GM21447 (cell line): ENCODE data around the gene POR.
A peak's percentile ranks its signal among the peaks of the same experiment; 100 is the strongest.
"Not testable (repeated sequence)": the region's sequence is repeated elsewhere in the genome, so short reads cannot be mapped to it uniquely, and the experiment has no call there.

Experiments
- ATAC-seq: cut with Tn5 transposase; IDR thresholded peaks from one replicate; pipeline ENCODE4 v1.9.1; 2021; ENCODE audit not compliant: unreplicated experiment

Gene POR

DNA sequence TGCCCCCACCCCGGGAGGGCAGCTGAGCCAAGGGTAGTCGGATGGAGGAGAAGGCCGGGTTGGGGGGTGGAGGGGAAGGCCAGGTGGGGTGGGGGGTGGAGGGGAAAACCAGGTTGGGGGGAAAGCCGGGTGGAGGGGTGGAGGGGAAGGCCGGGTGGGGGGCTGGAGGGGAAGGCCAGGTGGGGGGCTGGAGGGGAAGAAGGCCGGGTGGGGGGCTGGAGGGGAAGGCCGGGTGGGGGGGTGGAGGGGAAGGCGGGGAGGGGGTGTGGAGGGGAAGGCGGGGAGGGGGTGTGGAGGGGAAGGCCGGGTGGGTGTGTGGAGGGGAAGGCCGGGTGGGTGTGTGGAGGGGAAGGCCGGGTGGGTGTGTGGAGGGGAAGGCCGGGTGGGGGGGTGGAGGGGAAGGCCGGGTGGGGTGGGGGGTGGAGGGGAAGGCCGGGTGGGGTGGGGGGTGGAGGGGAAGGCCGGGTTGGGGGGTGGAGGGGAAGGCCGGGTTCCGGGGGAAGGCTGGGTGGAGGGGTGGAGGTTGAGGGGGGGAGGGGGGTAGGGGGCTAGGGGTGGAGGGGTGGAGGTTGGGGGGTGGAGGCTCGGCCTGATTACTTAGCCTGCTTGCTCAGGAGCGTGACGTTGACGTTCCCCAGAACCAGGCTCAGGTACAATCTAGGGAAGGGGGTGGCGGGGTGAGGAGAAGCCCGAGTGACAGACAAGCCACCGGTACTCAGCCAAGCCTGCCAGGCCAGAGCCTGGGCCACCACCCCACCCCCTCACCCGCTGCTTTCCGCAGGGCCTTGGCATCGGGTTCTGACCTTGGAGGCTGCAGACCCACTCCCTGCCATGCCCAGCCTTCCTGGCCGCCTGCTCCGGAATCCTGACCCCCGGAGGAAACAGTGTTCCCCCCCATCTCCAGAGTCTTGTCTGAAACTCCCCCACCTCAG is 73.9 kb downstream of the POR start:
- ATAC-seq = no peak

DNA sequence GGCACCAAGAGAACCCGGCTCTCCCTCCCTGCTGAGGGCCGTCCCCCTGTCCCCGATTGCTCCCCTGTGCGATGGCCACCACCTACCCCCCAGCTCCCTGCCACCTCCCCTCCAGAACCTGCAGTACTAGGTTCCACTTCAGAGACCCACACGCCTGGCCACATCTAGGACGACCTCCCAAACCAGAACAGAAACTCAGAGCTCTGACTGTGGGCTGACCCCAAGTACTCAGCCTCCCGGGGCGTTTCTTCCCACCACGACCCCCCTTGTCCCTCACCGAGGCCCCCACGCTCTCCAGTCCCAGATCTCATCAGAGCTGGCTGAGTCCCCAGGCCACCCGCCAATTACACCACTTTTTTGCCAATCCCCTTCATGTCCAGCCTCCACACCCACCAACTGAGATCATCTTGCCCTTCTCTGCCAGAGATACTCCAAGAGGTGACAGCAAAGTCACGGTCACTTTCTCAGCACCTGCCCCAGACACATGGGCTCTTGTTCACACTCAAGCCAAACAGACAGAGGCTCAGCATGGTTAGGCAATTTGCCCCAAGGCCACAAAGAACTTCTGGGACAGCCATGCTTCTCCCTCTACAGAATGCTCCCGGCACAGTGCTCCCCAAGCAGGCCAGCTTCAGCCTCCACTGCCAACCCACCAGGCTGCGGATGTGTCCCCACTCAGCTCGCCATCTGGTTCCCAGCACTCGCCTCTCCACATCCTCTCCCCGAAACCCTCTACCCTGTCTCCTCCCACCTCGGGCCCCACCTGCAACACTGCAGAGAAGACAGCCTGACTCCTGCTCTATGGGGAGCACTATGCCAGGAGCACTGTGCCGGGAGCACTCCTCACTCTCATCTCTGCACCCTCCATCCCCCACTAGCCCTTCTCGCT is 74.8 kb downstream of the POR start:
- no peak for ATAC-seq

DNA sequence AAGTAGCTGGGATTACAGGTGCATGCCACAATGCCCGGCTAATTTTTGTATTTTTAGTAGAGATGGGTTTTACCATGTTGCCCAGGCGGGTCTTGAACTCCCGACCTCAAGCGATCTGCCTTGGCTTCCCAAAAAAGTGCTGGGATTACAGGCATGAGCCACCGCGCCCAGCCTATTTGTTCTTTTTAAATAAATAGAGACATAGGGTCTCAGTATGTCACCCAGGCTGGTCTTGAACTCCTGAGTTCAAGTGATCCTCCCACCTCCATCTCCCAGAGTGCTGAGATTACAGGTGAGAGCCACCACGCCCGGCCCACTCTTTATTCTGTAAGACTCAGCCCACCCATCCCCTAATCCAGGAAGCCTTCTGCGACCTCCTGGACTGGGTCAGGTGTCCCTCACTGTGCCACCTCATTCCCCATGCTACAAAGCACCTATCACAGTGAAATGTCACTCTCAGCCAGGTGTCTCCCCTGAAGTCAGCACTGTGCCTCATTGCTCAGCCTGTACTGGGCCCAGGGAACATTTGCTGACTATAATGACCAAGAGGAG is 76.7 kb downstream of the POR start:
- no peak for ATAC-seq

DNA sequence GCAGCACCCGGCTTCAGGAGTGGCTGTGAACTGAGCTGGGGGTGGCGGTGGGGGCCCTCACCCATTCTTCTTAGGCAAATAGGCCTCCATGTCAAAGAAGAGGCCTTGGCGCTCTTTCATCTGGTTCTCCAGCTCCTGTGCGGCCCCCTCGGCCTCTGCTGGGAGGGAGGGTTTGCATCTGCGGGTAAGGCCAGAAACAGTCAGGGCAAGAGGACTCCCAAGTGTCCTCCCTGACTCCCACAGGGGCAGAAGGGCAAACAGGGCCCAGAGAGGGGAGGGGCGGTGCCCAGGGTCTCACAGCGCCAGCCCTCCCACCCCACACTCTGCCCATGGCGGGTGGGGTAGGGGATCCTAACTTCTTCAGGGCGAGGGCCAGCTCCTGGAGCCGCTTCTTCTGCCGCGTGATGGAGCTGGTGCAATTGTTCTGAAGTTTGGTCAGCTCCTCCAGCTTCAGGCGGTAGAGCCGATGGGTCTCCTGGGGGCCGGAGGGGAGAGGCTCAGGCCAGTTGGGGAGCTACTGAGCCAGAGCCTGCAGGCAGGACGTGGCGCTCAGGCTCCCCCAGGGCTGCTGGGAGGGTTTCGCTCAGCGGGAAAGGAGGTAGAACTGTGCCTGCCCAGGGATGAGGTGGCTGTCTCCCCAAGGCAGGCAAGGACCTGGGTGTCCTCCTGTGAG is 77.3 kb downstream of the POR start:
- no peak for ATAC-seq

DNA sequence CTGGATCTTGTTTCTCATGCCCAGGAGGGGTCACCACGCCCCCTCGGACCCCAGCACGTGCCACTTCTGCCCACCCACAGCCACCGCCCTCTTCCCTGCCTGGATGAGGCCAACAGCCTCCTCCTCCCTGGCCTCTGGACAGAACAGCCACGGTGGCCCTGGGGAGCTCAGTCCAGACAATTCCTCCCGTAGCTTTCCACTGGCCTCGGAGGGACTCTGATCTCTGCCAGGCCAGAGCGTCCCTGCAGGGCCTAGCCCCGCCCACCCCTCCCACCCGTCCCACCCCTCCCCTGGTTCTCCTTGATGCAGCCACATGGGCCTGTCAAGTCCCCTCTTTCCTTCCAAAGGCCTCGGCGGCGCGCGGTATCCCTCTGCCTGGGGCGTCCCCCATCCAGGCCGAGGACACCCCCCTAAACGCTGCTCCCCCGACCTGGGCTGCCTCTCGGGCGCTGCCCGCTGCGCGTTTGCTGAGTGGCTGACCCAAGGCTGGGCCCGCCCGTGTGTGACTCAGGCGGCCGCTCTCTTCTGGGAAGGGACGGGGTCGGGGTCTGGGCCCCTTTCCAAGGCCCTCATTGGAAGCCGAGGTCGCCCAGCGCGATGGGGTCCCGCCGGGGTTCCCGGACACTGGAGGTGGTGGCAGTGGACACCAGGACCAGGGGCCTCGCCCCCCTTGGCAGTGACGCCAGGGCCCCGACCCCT is 78.9 kb downstream of the POR start:
- ATAC-seq = peak; percentile 17

DNA sequence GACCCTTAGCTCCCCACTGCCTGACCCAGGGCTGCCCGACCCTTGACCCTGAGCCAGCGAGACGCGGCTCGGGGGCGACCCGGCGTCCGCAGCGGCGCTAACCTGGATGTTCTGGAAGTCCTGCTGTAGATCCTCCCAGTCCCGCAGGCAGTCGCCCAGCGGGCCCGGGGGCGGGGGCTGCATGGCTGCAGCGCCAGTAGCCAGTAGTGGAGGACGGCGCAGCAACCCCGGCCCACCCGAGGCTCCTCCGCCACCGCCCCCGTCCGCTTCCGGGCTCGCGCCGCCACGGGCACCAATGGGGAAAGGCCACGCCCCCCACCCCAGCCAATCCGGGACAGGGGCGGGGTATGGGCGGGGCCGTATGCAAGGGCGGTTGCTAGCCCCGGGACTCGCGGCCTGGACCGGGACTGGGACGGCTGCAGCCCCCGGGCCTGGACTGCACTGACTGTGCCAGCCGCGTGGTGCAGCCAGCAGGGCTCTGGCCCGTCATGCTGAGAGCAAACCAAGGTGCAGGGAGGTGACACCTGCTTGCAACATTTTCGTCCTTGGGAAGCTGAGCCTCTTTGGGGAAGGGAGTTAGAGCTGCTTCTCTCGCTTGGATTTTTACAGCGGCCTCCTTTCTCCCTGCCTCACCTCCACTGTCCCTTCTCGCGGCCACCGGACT is 79.6 kb downstream of the POR start, which contains the start of gene TMEM120A:
Gene TMEM120A (minus strand): TSS at position 208 of the 664 bp plus-strand sequence. CDS start 25 bp downstream, at position 183.
- peak; percentile 93 for ATAC-seq

DNA sequence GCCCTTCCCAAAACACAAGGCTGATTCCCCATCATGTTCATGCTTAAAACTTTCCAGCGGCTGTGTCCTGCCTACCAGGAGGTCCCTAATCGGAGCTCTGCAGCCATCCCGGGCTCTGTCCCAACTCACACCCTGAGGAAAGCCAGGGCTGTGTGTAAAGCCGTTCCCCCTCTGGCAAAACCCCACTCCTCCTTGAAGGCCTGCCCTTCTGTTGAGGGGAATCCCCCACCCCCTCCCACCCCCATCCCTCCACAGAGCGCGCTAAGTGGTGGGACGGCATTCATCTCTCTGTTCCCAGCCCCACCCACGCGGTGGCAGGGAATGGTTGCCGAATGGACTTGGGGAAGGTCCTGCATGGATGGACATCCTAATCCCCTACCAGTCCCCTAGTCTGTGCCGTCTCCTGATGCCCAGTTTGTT is 80.1 kb downstream of the POR start:
- ATAC-seq = no peak

DNA sequence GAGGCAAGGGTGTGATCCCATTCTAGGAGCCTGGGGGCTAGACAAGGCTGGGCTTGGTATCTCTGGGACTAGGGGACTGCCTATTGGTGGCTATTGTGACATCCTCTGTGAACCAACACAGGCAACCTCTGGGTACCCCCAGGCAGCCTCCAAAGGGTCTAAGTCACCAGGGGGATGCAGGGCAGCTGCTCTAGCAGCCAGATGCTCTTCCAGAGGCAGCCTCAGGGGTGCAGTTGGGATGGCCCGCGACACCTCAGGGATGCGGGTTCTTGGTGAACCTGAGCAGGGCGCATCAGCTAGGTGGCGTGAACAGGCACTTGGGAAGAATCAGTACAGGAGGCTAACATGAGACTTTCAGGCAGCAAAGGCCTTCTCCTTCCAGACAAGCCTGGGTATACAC is 81.0 kb downstream of the POR start:
- ATAC-seq = no peak

DNA sequence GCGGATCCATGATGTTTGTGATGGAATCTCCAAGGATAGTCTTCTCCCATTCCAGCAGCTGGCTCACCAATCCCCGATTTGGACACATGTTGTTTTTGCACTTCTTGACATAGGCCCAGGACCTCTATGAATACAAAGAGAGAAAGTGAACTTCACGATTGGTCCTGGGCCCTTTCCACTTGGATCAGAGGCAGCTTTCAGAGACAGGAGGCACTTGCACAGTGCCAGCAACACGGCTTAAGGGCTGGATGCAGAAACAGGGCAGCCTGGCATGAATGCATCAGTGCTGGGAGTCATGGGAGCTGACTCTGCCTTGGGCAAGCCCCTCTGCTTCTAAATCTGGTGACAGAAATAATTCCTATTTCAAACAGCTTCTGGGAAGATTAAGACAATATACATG is 81.5 kb downstream of the POR start:
- ATAC-seq = no peak

DNA sequence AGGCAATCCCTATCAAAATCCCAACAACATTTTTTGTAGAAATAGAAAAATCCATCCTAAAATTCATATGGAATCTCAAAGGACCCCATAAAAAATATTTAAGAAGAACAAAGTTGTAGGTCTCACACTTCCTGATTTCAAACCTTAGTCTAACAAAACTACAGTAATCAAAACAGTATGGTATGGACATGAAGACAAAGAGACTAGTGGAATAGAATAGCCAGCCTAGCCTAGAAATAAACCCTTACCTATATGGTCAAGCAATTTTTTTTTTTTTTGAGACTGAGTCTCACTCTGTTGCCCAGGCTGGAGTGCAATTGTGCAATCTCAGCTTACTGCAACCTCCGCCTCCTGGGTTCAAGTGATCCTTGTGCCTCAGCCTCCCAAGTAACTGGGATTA is 83.1 kb downstream of the POR start:
- no peak for ATAC-seq

DNA sequence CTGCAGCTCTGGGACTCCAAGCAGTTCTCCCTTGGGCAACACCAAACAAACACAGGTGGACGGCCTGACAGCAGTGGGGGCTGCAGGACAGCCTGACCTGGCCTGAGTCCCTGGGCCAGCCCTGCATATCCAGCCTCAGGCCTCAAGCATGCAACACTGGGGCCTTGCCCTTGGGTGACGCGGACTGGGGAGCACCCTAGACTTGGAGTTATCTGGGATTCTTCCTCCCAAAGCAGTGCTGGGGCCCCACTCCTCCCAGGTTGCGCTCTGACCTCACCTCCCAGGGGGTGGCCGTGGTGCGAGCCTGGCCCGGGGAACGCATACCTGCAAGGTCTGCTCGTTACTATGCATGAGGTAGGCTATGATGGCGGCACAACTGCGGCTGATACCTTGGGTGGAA is 85.6 kb downstream of the POR start:
- ATAC-seq = no peak

DNA sequence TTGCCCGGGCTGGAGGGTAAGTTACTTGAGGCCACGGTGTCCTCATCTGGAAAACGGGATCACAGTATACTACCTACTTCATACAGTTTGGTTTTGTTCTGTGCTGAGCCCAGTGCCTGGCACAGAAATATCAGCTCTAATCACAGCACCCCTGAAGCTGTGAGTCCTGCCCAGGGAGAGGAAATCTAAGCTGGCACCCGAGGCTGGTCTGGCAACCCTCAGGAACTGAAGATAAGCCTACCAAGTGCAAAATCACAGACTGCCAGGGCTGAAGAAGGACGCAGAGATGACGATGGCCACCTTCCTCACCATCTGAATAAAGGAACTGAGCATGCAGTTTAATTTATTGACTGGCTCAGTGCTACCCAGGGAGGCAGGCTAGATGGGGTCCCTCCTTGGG is 87.2 kb downstream of the POR start:
- ATAC-seq = no peak

DNA sequence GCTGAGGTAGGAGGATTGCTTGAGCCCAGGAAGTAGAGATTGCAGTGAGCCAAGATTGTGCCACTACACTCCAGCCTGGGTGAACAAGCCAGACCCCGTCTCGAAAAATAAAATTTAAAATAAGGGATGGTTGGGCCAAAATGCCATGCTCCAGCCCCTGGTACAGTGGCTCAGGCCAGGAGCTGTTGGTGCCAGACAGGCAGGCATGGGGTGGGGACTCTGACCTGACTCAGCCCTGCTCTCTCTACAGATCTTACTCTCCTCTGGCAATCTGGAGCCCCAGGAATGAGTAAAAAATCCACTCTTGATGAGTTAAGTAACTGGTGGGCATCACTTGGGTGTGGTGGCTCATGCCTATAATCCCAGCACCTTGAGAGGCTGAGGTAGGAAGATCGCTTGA is 87.9 kb downstream of the POR start:
- ATAC-seq = no peak

DNA sequence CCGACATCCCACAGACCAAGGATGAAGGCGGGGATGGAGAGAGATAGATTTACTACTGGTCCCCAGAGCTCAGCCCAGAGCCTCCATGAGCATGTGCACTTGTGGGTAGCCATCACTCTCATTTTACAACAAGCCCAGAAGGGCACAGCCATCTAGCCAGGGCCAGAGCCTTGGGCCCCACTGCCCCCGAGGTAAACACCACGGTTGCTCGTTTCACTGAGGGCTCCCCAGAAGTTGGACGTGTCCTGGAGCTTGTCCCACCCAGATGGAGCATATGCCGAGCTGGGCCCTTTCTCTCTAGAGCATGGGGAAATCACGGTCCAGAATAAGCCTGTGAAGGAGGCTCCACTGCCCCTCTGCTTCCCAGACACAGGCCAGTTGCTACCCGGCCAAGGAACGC is 88.4 kb downstream of the POR start:
- no peak for ATAC-seq

DNA sequence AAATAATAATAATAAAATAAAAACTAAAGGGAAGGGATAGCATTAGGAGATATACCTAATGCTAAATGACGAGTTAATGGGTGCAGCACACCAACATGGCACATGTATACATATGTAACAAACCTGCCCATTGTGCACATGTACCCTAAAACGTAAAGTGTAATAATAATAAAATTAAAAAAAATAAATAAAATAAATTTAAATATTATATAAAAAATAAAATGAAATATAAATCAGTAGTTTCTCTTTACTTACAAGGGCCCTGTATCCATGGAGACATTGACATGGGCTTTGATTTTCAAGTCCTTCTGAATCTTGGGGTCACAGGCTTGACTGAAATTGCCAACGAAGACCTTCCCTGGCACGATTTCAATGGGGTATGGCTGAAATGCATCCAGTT is 90.0 kb downstream of the POR start:
- ATAC-seq = not testable (repeated sequence)

DNA sequence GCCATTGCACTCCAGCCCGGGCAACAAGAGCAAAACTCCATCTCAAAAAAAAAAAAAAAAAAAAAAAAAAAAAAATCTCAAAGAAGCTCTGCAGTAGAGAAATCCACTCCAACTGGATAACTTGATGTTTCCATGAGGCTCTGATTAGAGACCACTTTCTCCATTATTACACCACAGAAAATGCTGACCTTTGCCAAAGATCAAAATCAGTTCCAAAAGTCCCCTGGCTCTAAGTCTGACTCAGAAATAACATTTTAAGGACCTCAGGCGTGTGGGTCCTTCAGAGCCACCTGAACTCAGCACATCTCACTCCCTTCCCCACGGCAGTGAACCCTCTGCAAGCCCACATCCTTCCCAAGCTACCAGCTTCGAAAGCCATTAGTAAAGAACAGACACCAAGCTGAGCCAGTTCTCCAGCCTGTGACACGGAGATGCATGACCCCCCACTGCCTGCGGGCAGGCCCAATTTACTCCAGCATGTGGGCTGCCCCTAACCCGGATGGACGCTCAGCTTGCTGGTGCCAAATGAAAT is 93.3 kb downstream of the POR start:
- no peak for ATAC-seq

DNA sequence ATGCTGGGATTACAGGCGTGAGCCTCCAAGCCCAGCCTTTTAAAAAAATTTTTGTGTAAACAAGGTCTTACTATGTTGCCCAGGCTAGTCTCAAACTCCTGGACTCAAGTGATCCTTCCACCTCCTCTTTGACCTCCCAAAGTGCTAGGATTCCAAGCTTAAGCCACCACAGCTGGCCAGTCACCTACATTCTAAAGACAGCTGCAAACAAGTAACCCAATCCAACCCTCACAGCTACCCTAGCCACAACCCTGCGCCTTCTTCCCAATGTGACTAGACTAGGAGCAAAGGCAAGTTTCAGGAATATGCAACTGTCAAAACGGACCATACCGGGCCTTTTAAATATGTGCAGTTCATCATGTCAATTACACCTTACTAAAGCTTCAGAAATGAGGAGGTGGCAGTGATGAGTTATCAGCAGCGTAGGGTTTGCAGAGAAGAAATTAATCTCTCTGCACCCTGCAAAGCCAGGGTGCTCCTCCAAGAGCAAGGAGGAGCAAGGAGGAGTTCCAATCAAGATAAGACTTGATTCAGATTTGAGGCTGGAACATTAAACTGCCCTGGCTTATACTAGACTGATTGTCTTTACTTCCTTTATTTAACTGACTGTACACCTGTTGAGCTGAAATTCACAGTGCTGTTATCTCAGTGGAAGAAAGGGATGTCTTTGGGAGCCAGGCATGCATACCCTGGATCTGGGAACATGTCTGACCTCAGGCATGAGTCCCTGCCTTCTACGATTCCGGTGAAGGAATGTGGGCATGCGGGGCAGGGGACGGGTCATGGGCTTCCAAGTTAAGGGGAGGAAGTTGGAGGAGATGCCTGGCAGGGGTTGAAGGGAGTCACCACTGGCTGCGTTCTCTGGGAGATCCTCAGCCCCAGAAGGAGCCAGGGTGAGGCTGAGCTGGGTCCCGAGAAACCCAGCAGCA is 95.0 kb downstream of the POR start:
- no peak for ATAC-seq

DNA sequence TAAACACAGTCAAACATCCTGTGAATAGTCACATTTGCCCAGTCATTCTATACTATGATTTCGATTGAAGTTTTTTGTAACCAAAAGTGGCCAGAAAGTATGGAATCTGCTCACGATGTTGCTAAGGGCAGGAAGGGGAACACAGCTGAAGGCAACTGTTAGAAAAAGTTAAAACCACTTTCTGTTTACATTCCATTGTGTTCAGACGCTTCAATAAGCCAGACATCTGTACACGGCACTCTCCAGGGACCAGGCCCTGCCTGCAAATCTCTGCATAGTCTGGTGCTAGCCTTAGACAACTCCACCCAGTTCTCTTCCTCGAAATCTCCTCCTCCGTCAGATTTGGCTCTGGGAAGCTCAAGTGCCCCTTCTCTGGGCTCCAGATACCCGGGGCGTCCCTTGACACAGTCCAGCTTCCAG is 96.5 kb downstream of the POR start:
- no peak for ATAC-seq
